Measurements from ENCODE around the gene KANK2. TPM values are rescaled to one million over a fixed set of nuclear protein-coding genes. Genes with fewer than 3 reads are reported as not detected.

KANK2 gene
- total RNA-seq, 1 experiment from 2014 or later: 35.1 TPM

DNA sequence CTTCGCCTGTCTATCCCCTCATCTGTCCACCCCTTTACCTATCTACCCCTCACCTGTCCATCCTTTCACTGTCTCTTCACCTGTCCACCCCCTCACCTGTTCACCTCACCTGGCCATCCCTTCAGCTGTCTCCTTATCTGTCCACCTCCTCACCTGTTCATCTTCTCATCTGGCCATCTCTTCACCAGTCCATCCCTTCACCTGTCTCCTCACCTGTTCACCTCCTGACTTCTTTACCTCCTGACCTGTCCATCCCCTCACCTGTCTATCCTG is 13.2 kb upstream of the KANK2 start:
- H3K27ac Mint-ChIP-seq: no peak overlapping the region
- no peaks in the 10 kb centered on the region for H3K9me3 Mint-ChIP-seq
- no peaks in the 10 kb centered on the region for H3K27me3 Mint-ChIP-seq (ENCODE audit: low read depth)
- no peaks in the 10 kb centered on the region for H3K4me1 Mint-ChIP-seq
- CTCF ChIA-PET: no interaction called here
- ATAC-seq: no peak
- POLR2A ChIA-PET: no interaction called here
- TF ChIP-seq NFYB (CRISPR knock-in tag; conservative IDR thresholded peaks at IDR 0.05; ENCODE audit: low read depth): no peak
- TF ChIP-seq ZNF396 (CRISPR knock-in tag; IDR thresholded peaks at IDR 0.05; ENCODE audit: borderline replicate concordance): no peak
- no peak for TF ChIP-seq MYBL2 (CRISPR knock-in tag; IDR thresholded peaks at IDR 0.05)
- TF ChIP-seq, protein P1, sequence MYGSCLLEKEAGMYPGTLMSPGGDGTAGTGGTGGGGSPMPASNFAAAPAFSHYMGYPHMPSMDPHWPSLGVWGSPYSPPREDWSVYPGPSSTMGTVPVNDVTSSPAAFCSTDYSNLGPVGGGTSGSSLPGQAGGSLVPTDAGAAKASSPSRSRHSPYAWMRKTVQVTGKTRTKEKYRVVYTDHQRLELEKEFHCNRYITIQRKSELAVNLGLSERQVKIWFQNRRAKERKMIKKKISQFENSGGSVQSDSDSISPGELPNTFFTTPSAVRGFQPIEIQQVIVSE (CRISPR knock-in tag; IDR thresholded peaks at IDR 0.05; ENCODE audit: borderline replicate concordance): no peak
- no peak for TF ChIP-seq NFATC4 (CRISPR knock-in tag; IDR thresholded peaks at IDR 0.05)
- no peak for TF ChIP-seq ZNF671 (CRISPR knock-in tag; IDR thresholded peaks at IDR 0.05)
- TF ChIP-seq, protein P2, sequence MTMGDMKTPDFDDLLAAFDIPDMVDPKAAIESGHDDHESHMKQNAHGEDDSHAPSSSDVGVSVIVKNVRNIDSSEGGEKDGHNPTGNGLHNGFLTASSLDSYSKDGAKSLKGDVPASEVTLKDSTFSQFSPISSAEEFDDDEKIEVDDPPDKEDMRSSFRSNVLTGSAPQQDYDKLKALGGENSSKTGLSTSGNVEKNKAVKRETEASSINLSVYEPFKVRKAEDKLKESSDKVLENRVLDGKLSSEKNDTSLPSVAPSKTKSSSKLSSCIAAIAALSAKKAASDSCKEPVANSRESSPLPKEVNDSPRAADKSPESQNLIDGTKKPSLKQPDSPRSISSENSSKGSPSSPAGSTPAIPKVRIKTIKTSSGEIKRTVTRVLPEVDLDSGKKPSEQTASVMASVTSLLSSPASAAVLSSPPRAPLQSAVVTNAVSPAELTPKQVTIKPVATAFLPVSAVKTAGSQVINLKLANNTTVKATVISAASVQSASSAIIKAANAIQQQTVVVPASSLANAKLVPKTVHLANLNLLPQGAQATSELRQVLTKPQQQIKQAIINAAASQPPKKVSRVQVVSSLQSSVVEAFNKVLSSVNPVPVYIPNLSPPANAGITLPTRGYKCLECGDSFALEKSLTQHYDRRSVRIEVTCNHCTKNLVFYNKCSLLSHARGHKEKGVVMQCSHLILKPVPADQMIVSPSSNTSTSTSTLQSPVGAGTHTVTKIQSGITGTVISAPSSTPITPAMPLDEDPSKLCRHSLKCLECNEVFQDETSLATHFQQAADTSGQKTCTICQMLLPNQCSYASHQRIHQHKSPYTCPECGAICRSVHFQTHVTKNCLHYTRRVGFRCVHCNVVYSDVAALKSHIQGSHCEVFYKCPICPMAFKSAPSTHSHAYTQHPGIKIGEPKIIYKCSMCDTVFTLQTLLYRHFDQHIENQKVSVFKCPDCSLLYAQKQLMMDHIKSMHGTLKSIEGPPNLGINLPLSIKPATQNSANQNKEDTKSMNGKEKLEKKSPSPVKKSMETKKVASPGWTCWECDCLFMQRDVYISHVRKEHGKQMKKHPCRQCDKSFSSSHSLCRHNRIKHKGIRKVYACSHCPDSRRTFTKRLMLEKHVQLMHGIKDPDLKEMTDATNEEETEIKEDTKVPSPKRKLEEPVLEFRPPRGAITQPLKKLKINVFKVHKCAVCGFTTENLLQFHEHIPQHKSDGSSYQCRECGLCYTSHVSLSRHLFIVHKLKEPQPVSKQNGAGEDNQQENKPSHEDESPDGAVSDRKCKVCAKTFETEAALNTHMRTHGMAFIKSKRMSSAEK (CRISPR knock-in tag; IDR thresholded peaks at IDR 0.05; ENCODE audit: borderline replicate concordance): no peak
- TF ChIP-seq GABPB1 (CRISPR knock-in tag; IDR thresholded peaks at IDR 0.05): no peak
- TF ChIP-seq, protein P3, sequence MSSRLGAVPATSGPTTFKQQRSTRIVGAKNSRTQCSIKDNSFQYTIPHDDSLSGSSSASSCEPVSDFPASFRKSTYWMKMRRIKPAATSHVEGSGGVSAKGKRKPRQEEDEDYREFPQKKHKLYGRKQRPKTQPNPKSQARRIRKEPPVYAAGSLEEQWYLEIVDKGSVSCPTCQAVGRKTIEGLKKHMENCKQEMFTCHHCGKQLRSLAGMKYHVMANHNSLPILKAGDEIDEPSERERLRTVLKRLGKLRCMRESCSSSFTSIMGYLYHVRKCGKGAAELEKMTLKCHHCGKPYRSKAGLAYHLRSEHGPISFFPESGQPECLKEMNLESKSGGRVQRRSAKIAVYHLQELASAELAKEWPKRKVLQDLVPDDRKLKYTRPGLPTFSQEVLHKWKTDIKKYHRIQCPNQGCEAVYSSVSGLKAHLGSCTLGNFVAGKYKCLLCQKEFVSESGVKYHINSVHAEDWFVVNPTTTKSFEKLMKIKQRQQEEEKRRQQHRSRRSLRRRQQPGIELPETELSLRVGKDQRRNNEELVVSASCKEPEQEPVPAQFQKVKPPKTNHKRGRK (CRISPR knock-in tag; IDR thresholded peaks at IDR 0.05; ENCODE audit: borderline replicate concordance): no peak
- no peak for TF ChIP-seq IRF2 (CRISPR knock-in tag; IDR thresholded peaks at IDR 0.05; ENCODE audit: borderline replicate concordance, low read depth)
- H3K4me3 Mint-ChIP-seq: no peak overlapping the region
- DNase-seq (ENCODE audit: low spot score): no peak
- H3K36me3 Mint-ChIP-seq: peaks cover 17% of the 10 kb centered on the region

DNA sequence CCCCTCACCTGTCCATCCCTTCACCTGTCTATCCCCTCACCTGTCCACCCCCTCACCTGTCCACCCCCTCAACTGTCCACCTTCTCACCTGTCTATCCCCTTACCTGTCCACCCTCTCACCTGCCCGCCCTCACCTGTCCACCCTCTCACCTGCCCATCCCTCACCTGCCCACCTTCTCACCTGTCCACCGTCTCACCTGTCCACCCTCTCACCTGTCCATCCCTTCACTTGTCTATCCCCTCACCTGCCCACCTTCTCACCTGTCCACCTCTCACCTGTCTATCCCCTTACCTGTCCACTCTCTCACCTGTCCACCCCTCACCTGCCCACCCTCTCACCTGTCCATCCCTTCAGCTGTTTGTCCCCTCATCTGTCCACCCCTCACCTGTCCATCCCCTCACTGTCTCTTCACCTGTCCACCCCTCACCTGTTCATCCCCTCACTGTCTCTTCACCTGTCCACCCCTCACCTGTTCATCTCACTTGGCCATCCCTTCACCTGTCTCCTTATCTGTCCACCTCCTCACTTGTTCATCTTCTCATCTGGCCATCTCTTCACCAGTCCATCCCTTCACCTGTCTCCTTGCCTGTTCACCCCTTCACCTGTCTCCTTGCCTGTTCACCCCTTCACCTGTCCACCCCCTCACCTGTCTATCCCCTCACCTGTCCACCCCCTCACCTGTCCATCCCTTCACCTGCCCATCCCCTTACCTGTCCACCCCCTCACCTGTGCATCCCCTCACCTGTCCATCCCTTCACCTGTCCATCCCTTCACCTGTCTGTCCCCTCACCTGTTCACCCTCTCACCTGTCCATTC is 12.7 kb upstream of the KANK2 start:
- H3K36me3 Mint-ChIP-seq: peaks cover 12% of the 10 kb centered on the region
- H3K9me3 Mint-ChIP-seq: no peaks in the 10 kb centered on the region
- POLR2A ChIA-PET: no interaction called here
- no peak overlapping the region for H3K4me3 Mint-ChIP-seq
- H3K27me3 Mint-ChIP-seq (ENCODE audit: low read depth): no peaks in the 10 kb centered on the region
- DNase-seq (ENCODE audit: low spot score) (no peak), ATAC-seq (no peak)
- no peak overlapping the region for H3K27ac Mint-ChIP-seq
- CTCF ChIA-PET: no interaction called here
- no peaks in the 10 kb centered on the region for H3K4me1 Mint-ChIP-seq
- TF ChIP-seq ZNF232 (CRISPR knock-in tag; IDR thresholded peaks at IDR 0.05): no peak
- TF ChIP-seq JAZF1 (CRISPR knock-in tag; IDR thresholded peaks at IDR 0.05): no peak
- TF ChIP-seq CREB1 (CRISPR knock-in tag; IDR thresholded peaks at IDR 0.05): no peak
- TF ChIP-seq, protein P4, sequence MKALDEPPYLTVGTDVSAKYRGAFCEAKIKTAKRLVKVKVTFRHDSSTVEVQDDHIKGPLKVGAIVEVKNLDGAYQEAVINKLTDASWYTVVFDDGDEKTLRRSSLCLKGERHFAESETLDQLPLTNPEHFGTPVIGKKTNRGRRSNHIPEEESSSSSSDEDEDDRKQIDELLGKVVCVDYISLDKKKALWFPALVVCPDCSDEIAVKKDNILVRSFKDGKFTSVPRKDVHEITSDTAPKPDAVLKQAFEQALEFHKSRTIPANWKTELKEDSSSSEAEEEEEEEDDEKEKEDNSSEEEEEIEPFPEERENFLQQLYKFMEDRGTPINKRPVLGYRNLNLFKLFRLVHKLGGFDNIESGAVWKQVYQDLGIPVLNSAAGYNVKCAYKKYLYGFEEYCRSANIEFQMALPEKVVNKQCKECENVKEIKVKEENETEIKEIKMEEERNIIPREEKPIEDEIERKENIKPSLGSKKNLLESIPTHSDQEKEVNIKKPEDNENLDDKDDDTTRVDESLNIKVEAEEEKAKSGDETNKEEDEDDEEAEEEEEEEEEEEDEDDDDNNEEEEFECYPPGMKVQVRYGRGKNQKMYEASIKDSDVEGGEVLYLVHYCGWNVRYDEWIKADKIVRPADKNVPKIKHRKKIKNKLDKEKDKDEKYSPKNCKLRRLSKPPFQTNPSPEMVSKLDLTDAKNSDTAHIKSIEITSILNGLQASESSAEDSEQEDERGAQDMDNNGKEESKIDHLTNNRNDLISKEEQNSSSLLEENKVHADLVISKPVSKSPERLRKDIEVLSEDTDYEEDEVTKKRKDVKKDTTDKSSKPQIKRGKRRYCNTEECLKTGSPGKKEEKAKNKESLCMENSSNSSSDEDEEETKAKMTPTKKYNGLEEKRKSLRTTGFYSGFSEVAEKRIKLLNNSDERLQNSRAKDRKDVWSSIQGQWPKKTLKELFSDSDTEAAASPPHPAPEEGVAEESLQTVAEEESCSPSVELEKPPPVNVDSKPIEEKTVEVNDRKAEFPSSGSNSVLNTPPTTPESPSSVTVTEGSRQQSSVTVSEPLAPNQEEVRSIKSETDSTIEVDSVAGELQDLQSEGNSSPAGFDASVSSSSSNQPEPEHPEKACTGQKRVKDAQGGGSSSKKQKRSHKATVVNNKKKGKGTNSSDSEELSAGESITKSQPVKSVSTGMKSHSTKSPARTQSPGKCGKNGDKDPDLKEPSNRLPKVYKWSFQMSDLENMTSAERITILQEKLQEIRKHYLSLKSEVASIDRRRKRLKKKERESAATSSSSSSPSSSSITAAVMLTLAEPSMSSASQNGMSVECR (CRISPR knock-in tag; IDR thresholded peaks at IDR 0.05; ENCODE audit: borderline replicate concordance): no peak
- TF ChIP-seq, protein P5, sequence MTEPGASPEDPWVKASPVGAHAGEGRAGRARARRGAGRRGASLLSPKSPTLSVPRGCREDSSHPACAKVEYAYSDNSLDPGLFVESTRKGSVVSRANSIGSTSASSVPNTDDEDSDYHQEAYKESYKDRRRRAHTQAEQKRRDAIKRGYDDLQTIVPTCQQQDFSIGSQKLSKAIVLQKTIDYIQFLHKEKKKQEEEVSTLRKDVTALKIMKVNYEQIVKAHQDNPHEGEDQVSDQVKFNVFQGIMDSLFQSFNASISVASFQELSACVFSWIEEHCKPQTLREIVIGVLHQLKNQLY (CRISPR knock-in tag; IDR thresholded peaks at IDR 0.05): no peak
- TF ChIP-seq FOXP1 (CRISPR knock-in tag; IDR thresholded peaks at IDR 0.05; ENCODE audit: borderline replicate concordance): no peak
- no peak for TF ChIP-seq NR3C1 (CRISPR knock-in tag; conservative IDR thresholded peaks at IDR 0.05; ENCODE audit: low read depth)
